Measurements from ENCODE around the gene PNKP.
A peak's percentile ranks its signal among the peaks of the same experiment; 100 is the strongest.

PNKP gene

GRCh38 chr19:49859682-49860335 is 7.6 kb downstream of the PNKP start:
- DNase-seq (ENCODE audit: low spot score), result no peak

GRCh38 chr19:49858088-49858985 is 9.0 kb downstream of the PNKP start:
- peak; percentile 52 for DNase-seq (ENCODE audit: low spot score)

GRCh38 chr19:49857838-49858087 is 9.6 kb downstream of the PNKP start:
- no peak for DNase-seq (ENCODE audit: low spot score)

DNA sequence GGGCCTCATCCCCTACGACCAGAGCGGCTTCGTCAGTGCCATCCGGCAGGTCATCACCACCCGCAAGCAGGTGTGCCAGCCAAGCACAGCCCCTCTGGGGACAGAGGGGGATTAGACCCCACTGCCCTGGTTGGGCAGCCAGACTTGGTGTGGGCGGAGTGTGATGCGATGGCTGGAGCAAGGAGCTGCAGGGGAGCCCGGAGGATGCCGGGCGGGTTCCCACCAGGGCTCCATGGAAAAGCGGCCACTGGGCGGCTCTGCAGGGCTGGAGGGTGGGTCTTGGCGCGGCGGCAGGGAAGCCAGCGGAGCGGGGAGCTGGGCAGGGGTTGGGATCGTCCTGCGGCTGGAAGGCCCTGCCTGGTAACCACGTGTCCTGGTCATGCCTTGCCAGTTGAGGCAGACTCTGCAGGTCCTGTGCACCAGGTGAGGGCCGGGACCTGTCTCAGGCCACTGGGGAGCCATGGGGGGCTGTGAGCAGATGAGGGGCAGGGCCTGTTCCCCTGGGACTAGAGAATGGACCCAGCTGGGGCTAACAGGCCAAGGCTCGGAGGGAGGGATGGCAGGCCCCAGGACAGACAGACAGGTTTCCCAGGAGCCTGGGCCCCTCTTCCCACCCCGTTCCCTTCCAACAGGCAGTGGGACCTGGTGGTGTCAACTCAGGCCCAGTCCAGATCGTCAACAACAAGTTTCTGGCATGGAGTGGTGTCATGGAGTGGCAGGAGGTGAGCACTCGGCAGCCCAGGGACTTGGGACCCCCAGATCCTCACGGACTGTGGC is 10.1 kb downstream of the PNKP start:
- DNase-seq (ENCODE audit: low spot score), result no peak

DNA sequence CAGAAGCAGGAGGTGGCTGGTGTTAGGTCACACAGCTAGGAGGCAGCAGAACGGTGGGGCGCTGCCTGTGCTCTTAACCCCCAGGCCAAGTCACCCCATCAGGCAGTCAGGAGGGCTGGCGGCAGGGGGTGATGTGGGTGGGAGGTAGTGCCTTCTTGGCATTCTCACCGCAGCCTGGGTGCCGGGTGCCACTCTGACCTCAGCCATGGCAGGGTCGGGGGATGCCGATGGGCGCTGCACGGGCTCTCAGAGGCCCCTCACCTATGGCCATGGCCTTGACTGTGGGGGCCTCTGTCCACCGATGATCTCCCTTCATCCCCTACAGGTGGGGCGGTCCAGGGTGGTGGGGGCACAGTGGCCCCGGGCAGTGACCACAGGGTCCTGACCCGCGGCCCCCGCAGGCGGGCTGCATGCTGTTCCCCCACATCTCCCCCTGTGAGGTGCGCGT is 10.8 kb downstream of the PNKP start:
- no peak for DNase-seq (ENCODE audit: low spot score)

- DNase-seq (ENCODE audit: low spot score), result peak; percentile 40
These were observed 11.5 kb downstream of the PNKP start for GRCh38 chr19:49855676-49856573.

GRCh38 chr19:49855277-49855675 is 12.1 kb downstream of the PNKP start:
- DNase-seq (ENCODE audit: low spot score), result no peak

- DNase-seq (ENCODE audit: low spot score), result no peak
These were observed 12.8 kb downstream of the PNKP start for GRCh38 chr19:49854378-49855263.

DNA sequence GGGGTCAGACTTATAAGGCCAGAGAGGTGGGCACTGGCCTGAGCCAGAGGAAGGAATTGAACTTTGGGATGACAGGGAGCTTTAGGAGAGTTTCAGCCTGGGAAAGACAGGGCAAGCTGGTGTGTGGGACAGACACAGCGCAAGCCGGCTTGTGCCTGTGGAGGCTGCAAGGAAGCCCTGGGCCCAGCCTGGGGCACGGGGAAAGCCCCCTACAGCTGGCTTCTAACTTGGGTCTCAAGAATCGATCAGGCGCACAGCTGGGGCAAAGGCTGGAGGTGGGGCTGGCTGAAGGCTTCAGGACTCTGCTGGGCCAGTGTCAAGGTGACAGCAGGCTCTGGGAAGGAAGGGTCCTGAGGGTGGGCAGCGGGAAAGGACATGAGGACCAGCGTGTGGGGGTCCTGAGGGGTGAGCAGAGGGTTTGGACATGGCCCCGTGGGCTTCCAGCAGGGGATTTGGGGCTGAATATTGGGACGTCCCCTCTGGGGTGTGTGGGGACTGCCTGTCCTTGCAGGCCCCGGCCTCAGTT is 13.5 kb downstream of the PNKP start:
- DNase-seq (ENCODE audit: low spot score), result no peak

DNA sequence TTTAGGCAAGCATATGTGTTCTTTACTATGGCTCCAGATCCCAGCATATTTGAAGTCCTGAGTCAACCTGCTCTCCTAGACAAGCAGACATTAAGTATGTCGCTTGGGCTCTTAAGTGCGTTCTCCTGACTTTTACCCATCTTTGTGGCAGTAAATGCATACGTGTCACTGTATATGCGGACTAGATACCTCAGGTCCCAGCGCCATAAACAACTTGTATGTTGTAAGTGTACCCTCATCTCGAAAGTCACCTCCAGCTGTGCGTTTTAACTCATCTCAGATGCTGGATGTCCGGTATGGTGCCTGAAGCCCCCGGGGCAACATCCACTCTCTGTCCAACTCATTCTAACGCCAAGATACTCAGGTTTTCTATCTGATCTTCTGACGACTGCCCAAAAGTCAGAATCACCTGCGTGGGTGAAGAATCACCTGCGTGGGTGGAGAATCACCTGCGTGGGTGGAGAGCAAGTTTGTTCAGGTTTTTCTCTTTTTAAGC is 14.7 kb downstream of the PNKP start:
- no peak for DNase-seq (ENCODE audit: low spot score)

- peak; percentile 68 for DNase-seq (ENCODE audit: low spot score)
These were observed 15.7 kb downstream of the PNKP start for GRCh38 chr19:49851456-49852259.

GRCh38 chr19:49850487-49851342 is 16.7 kb downstream of the PNKP start, which contains the start of gene PTOV1:
Gene PTOV1 (plus strand): TSS chr19:49851159.
- peak; percentile 98 for DNase-seq (ENCODE audit: low spot score)

- DNase-seq (ENCODE audit: low spot score), result no peak
These were observed 17.2 kb downstream of the PNKP start for GRCh38 chr19:49850221-49850486.

DNA sequence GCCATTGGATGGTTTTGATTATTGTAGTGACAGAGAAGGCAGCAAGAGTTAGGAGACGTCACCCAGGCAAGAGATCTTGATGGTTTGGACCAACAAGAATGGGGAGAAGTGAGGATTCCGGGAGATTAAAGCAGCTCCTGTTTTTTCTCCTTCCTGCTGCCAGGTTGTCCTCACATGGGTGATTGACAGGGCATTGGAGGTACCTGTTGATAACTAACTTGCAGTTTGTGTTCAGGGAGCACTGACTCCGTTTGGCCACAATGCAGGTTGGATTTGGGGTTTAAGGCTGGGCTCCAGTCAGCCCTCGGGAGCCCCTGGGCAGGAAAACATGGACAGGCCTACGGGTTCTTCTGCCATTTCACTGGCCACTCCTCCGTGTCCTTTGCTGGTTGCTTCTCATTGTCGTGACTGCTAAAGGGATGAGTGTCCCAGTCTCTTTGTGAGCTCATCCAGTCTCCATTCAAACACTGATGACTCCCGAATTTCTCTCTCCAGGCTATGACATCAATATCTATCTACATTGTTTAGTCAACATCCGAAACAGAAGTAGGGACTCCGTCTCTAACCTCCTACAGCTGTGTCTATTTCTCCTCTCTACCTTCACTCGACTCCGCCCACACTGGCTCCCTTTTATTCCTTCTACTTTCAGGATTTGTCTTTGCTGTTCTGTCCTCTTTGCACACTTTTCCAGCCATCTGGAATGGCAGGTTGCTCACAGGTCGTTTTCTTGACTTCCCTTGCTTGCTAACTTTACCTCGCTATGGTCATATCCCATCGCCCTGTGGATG is 17.7 kb downstream of the PNKP start:
- no peak for DNase-seq (ENCODE audit: low spot score)

DNA sequence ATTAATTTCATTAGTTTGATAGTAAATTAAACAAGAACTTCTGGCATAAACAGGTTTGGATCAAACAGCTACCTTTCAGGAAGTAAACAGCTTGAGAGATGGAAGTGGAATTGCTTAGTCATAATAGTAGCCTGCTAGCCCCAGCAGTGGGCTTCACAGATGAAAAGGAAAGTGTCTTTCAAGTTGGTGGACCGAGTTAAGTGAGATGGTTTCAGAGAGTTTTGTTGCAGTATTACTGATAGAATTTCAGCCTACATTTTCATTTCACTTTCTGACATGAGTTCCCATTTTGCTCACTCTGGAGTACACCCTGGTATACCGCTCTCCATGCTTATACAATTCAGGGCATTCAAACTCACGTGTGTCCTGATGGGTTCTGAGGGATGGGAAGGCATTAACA is 18.4 kb downstream of the PNKP start:
- no peak for DNase-seq (ENCODE audit: low spot score)

DNA sequence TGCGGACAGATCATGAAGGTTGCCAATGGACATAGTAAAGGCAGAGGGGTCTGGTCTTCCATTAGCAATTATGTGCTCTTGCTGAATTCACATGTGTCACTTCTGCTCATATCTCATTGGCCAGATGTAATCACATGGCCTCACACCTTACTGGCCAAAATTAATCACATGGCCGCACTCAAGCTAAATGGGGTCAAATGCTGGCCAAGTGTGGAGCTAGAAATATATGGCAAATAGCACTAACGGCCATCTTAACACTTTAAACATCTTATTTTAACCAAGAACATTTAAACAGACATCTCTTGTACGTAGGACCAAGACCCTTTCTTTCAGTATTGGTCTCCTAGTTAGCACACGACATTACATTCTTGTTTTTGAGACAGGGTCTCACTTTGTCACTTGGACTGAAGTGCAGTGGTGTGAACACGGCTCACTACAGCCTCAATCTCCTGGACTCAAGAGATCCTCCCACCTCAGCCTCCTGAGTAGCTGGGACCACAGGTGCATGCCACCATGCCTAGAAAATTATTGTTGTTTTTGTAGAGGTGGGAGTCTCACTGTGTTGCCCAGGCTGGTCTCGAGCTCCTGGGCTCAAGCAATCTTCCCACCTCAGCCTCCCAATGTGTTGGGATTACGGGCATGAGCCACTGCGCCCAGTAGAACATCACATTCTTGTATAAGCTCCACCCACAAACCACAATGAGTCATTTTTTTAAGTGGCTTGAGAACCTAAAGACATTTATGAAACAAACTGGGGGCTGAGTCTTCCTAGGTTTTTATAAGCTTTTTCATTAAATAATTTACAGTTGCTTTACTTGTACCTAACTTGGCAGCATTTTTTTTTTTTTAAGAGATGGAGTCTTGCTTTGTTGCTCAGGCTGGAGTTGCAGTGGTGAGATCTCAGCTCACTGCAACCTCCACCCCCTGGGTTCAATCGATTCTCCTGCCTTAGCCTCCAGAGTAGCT is 19.4 kb downstream of the PNKP start:
- no peak for DNase-seq (ENCODE audit: low spot score)

- no peak for DNase-seq (ENCODE audit: low spot score)
These were observed 21.0 kb downstream of the PNKP start for GRCh38 chr19:49846408-49846807.
